GM12874 (cell line): ENCODE results near the gene C19orf33.

Experiments used
- TF ChIP-seq, protein P1 (sequence below): IDR thresholded peaks from 2 replicates; pipeline ENCODE4 v1.5.1; 2011; ENCODE audit warnings: low read depth, mild to moderate bottlenecking, control low read depth, low read length, moderate library complexity; ENCODE audit not compliant: insufficient read depth

C19orf33 gene

DNA sequence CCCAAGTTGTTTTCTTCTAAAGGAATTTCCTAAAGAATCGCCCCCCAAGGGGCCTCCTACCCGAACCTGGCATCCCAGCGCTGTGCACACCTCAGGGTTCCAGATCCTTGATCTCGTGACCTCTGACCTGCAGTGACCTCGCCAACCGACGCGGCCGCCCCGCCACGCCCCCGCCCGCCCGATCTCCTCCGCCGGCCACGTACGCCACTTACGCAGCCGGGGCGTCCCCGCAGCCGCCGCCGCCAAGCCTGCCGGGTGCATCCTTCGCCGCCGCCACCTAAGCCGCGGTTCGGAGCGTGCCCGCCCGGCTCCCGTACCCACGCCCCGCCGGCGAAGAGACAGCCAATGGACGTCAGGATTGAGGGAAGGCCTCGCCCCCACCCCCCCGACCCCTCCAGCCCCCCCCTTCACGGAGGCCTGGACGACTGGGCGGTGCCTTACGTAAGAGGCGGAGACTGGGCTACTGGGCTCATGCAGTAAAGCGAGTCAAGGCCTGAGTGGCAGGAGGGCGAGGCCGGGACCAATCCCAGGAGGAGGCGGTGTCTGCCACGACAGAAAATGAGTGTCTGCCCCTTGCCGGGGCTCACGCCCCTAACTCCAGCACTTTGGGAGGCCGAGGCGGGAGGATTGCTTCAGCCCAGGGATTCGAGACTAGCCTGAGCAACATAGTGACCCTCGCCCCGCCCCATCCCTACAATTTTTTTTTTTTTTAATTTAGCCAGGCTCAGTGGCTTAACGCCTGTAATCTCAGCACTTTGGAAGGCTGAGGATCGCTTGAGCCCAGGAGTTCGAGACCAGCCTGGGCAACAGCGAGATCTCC is 11.8 kb downstream of the C19orf33 start, which contains the start of gene YIF1B:
Gene YIF1B (minus strand): TSS at position 291 of the 820 bp plus-strand sequence. CDS start 30 bp downstream, at position 261.
- TF ChIP-seq, protein P1, sequence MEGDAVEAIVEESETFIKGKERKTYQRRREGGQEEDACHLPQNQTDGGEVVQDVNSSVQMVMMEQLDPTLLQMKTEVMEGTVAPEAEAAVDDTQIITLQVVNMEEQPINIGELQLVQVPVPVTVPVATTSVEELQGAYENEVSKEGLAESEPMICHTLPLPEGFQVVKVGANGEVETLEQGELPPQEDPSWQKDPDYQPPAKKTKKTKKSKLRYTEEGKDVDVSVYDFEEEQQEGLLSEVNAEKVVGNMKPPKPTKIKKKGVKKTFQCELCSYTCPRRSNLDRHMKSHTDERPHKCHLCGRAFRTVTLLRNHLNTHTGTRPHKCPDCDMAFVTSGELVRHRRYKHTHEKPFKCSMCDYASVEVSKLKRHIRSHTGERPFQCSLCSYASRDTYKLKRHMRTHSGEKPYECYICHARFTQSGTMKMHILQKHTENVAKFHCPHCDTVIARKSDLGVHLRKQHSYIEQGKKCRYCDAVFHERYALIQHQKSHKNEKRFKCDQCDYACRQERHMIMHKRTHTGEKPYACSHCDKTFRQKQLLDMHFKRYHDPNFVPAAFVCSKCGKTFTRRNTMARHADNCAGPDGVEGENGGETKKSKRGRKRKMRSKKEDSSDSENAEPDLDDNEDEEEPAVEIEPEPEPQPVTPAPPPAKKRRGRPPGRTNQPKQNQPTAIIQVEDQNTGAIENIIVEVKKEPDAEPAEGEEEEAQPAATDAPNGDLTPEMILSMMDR, result no peak

GRCh38 chr19:38316477-38317067 is 12.5 kb downstream of the C19orf33 start:
- TF ChIP-seq, protein P1, result no peak

GRCh38 chr19:38317104-38317612 is 13.1 kb downstream of the C19orf33 start:
- TF ChIP-seq, protein P1, result no peak

DNA sequence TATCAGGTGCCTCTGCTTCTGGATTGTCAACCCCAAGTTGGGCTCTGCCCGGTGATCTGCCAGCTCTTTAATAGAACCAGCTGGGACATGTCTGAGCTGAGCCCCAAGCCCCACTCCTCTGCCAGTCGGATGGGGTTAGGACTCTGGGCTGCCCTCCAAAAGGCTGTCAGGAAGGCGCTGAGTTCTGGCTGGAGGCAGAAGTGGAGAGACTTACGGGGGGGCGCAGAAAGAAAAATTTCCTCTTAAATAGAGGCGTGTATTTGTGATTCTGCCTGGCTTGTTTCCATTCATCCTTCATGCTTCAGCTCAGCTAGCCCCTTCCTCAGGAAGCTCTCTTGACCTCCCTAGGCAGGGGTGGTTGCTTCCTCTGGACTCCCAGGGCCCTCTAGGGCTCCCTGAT is 14.6 kb downstream of the C19orf33 start:
- TF ChIP-seq, protein P1, result no peak

DNA sequence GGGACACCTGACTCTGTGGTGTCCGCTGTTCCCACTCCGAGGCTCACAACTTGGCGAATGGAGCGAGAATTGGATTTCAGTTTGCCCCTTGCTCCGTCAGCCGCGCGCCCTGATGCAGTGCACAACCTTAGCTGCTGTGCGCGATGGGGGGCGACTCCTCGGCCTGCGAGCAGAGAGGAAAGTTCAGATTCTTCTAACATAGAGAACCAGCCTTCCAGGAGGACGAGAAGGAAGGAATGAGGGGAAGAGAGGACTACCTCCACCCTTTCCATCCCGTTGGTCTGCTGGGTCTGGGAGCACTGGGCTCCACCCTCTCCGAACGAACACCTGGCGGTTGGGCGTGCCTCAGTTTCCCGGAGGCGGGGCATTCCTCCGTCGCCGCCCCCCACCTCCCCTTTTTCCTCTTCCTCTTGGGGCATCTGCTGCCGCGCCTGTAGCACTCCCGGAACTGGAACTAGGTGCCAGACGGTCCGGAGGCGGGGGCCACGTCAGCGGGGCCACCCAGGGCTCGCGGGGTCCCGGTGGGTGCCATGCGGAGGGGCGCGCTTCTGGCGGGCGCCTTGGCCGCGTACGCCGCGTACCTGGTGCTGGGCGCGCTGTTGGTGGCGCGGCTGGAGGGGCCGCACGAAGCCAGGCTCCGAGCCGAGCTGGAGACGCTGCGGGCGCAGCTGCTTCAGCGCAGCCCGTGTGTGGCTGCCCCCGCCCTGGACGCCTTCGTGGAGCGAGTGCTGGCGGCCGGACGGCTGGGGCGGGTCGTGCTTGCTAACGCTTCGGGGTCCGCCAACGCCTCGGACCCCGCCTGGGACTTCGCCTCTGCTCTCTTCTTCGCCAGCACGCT is 15.6 kb downstream of the C19orf33 start, which contains the start of gene KCNK6:
Gene KCNK6 (plus strand): TSS at position 425 of the 838 bp plus-strand sequence. CDS start 106 bp downstream, at position 531.
- TF ChIP-seq, protein P1, result no peak

GRCh38 chr19:38320969-38321339 is 16.9 kb downstream of the C19orf33 start:
- TF ChIP-seq, protein P1, result no peak
